HG03521 (cell line): Measurements from ENCODE around the gene M6PR.
"Not testable (repeated sequence)": the region's sequence is repeated elsewhere in the genome, so short reads cannot be mapped to it uniquely, and the experiment has no call there.

Source experiments
- ATAC-seq: cut with Tn5 transposase; IDR thresholded peaks from one replicate; pipeline ENCODE4 v1.9.1; 2021; ENCODE audit warnings: mild to moderate bottlenecking, moderate library complexity; ENCODE audit not compliant: unreplicated experiment

The M6PR gene

DNA sequence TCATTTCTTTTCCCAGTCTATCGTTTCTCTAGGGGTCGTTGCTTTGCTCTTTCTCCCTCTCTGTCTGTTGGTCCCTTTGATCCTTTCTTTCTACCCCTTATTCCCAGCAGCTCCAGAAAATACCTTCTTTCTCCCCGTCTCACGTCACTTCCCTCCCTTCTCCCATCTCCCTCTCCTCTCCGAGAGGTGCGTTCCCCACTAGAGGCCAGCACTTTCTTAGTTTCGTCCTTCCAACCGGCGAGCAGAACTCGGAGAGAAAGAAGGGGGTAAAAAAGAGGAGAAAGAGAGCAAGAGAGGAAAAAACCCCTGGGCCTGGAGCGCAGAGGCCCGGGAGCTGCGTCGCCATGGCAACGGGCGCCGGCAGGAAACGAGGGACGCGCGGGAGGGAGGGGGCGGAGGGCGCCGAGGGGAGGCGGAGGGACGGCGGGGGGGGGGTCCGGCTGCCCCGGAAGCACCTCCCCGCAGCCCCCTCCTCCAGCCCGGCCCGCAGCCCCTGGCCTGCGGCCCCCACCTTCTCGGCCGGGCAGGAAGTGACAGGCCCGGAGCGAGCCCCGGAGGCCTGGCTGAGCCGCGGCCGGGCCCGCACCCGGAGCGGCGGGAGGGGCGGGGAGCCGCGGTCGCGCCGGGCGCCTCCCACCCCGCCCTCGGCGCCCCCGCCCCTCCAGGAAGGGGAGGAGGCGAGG is 35.3 kb downstream of the M6PR start, which contains the start of gene PHC1:
TSS of gene PHC1 (plus strand) at position 477 of the 683 bp plus-strand sequence. CDS start 3,169 bp downstream, outside the sequence.
- peak; percentile 46 for ATAC-seq

DNA sequence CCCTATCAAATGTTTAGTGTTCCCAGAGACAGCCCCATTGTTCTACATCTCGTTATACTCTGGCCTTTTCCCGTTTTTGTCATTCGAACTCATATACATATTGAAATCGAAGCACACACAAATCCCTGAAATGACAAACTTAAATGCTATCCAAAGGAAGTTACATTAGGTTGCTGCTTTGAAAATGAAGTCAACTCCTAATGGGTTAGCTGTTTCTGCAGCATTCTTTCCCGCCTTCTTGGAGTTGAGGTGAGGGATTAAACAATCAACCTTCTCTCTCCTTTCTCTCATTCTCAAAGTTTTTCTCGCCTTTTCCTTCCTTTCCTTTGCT is 35.8 kb downstream of the M6PR start:
- no peak for ATAC-seq

DNA sequence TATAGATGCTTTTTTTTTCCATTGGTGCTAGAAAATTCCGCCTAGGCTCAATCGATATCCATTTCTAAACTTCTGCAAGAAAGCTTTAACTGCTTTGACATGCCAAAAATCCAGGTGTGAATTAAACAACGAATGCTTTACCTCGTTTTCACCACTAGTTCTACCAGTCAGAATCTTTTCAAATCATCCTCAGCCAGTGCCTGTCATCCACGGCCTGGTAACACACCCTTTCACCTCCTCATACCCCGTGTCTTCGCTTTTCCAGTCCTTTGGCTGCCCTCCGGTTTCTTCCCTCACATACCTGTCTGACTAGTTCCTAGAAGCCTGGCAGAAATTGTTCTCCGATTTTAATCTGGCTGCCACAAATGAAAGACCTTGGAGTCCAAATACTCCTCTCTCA is 36.5 kb downstream of the M6PR start:
- ATAC-seq = no peak

DNA sequence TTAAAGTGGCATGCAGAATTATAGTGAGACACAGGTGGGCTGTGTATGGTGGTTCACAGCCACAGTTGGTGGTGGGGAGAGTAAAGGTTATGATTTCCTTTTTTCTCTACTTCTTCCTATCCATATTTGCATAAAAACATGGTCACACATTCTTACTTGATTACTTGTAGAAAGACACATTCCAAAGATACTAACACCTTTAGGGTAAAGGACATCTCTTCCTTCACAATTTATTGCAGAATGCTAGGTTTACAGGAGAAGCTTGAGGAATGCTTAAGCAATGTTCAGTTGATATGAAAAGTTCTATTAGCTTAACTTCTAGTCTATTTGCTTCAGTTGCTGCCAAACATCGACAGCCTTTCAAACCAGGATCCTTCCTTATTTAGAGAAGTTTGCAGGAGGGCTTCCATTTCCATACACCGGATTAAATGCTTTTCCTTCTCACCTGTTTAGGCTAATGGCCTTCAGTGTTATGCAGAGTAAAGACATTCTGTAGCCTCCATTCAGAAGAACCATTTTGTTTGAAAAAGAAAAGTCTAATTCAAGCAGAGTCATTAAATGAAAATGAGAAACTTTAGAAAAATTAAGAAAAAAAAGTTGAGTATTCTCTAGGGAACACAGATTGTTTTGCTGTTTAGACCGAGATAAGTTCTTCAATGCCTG is 37.7 kb downstream of the M6PR start:
- no peak for ATAC-seq

DNA sequence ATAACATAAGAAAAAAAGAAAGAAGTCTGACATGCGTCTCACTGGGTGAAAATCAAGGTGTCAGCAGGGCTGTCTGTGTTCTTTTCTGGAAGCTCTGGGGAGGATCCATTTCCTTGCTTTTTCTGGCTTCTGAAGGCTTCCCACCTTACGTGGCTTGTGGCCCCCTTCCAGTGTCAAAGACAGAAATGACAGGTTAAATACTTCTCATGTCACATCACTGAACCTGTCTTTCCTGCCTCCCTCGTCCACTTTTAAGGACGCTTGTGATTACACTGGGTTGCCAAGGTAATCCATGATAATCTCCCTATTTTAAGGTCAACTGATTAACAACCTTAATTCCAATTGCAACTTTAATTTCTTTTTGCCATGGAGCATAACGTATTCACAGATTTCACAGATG is 39.7 kb downstream of the M6PR start:
- no peak for ATAC-seq

DNA sequence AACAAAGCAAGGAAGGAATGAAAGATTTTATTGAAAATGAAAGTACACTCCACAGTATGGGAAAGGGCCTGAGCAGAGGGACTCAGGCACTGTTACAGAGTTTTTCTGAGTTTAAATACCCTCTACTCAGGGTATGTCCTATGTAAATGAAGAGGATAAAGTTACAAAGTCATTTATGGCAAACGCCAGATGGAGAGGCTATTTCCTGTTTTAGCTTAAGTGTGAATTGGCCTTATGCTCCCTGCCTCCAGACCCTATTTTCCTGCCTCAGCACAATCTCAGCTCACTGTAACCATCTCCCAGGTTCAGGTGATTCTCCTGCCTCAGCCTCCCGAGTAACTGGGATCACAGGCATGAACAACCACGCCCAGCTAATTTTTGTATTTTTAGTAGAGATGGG is 41.9 kb downstream of the M6PR start:
- no peak for ATAC-seq

DNA sequence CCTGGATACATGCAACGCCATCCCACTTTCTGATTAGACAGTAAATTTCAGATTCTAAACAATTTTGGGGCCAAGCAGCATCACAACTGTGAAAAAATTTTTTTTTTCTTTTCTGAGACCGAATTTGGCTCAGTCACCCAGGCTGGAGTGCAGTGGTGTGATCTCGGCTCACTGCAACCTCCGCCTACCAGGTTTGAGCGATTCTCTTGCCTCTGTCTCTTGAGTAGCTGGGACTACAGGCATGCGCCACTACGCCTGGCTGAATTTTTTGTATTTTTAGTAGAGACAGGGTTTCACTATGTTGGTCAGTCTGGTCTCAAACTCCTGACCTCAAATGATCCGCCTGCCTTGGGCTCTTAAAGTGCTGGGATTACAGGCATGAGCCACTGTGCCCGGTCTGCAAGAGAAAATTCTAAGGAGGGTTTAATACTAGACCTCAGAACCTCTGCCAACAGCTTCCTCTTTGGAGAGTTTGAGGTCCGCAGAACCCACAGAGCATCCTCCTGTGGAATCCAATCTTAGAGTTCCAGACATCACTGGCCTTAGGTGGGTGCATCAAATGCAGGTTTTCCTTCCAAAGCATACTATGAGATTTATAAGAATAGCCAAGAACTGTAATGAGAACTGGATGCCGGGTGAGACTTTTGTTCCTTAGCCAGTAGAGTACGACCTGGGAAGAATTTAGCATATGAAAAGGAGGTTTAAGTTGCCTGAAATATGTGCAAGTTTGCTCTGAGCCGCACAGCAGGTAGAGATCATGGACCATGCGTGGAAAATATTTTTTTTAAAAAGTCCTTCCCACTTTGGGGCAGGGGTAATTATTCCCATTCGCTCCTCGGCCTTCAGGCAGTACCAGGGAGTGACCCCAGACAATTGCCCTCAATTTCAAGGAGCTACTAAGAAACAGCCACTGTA is 42.9 kb downstream of the M6PR start:
- no peak for ATAC-seq

DNA sequence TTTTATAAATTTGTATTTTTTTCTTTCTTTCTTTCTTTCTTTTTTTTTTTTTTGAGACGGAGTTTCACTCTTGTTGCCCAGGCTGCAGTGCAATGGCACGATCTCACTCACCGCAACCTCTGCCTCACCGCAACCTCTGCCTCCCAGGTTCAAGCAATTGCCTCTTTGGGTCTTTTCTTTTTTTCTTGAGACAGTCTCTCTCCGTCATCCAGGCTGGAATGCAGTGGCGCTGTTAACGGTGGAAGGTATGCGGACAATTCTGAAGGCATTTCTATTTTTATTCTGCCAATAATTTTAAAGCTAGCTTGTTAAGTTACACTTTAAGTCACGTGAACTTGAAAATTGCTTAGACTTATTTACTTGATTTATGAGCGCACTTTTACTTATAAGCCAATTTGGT is 43.9 kb downstream of the M6PR start:
- no peak for ATAC-seq

DNA sequence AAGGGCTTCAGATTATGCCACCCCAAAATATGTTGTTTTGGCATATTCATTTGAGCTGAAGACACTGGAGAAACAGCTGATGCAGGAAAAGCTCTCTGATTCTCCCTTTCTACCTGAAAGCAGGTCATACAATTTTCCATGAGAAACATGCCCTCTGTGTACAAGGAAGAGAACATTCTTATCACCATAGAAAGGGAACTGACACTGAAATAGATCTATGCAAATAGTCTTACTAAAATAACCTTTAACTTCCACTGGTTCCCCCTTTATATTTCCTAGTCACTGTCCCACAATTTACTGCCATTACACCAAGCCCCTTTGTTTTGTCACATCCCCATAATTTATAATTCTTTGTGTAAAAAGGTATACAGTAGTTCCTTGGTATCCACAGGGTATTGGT is 44.8 kb downstream of the M6PR start:
- ATAC-seq = no peak

DNA sequence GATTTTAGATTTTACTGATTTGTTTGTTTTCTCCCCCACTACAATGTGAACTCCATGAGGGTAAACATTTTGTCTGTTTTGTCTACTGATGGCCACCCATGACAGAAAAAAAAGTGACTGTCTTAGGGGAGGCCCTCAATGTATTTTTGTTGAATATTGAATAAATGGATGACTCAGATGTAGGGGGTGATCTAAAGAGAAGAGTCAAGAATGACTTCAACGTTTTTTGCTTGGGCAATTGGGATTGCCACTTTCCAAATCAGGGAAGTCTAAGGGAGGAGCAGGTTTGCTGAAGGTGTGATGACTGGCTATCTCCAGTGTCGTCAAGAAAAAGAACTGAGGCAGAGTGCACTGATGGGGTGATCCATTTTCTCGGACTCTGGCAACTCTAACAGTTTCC is 45.8 kb downstream of the M6PR start:
- no peak for ATAC-seq

DNA sequence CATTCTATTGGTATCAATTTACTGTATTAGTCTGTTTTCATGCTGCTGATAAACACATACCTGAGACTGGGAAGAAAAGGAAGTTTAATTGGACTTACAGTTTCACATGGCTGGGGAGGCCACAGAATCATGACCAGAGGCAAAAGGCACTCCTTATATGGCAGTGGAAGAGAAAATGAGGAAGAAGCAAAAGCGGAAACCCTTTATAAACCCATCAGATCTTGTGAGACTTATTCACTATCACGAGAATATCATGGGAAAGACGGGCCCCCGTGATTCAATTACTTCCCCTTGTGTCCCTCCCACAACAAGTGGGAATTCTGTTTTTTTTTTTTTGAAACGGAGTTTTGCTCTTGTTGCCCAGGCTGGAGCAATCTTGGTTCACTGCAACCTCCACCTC is 46.7 kb downstream of the M6PR start:
- ATAC-seq = not testable (repeated sequence)

DNA sequence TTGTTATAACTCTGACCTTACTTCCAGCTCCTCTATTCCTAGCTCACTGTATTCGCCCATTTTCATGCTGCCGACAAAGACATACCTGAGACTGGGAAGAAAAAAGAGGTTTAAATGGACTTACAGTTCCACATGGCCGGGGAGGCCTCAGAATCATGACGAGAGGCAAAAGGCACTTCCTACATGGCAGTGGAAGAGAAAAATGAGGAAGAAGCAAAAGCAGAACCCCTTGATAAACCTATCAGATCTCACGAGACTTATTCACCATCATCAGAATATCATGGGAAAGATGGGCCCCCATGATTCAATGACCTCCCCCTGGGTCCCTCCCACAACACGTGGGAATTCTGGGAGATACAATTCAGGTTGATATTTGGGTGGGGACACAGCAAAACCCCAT is 49.6 kb downstream of the M6PR start:
- ATAC-seq = no peak

DNA sequence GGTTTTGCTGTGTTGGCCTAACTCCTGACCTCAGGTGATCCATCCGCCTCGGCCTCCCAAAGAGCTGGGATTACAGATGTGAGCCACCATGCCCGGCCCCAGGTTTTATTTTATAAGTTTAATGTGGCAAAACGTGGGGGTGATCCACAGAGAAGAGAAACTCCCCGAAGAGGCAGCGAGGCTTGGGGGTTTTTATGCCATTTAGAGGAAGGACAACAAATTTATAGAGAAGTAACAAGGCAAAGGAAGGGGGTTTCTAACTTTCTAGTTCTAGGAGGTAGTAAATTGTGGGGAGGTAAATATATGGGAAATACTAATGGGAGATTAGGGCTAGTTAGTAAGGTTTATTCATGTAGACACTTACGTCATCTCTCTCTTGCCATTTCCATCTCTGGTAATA is 52.4 kb downstream of the M6PR start:
- ATAC-seq = no peak

DNA sequence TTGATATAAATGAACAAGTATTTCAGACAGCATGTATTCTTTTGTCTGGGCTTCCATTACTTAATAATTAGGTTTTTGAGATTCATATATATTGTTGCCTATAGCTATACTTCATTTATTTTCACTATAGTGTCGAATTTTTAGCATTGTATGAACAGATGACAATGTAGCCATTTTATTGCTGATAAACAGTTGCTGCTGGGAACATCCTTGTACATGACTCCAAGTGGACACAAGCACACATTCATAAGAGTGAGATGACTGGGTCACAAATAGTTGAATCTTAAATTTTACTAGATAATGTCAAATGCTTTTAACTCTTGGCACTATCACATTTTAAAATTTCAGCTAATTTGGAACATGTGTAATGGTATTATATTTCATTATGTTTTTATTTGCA is 54.5 kb downstream of the M6PR start:
- no peak for ATAC-seq

DNA sequence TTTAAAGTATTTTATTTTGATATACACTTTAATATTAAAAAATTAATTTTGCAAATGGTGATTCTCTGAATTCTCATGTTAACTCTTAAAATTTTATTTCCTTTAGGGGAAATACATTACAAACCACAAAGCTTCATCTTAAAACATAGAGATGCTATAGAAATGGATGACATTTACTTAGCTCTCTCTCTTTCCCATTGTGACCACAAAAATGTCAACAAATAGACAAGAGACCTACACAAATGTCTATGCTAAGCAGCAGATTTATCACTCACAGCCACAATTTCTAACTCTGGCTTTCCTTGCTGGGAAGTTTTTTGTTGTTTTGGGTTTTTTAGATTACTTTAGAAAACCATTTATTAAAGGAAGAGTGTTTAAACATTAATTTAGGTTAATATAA is 55.1 kb downstream of the M6PR start:
- no peak for ATAC-seq

DNA sequence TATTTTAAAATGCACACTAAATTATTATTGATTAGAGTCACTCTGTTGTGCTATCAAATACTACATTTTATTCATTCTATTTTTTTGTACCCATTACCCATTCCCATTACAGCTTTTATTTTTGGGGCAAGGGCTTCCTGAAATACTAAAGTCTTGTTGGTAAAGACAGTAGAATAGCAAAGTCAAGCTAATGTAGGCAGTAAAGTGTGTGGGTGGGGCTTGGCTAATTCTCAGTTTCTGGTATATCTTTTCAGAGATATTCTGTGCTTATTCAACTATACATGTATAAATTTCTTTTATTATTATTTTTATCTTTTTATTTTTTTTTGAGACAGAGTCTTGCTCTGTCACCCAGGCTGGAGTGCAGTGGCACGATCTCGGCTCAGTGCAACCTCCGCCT is 57.5 kb downstream of the M6PR start:
- no peak for ATAC-seq
